Nephron (organoid): Measurements from ENCODE around the gene SYNDIG1.

ENCODE experiments used
- H3K27ac Mint-ChIP-seq, 3 experiments: 2 replicates each; pipeline ENCODE4 v1.8.0; 2020; ENCODE audit warnings: mixed read lengths in 3 of 3, mild to moderate bottlenecking in 2 of 3, moderate library complexity in 1 of 3
- H3K27me3 Mint-ChIP-seq: 2 replicates; pipeline ENCODE4 v1.8.0; 2021; ENCODE audit warnings: low read depth, mild to moderate bottlenecking, moderate library complexity, mixed read lengths
- H3K36me3 Mint-ChIP-seq: 2 replicates; pipeline ENCODE4 v1.8.0; 2020; ENCODE audit warnings: low read depth, mixed read lengths
- H3K4me1 Mint-ChIP-seq: 2 replicates; pipeline ENCODE4 v1.8.0; 2020; ENCODE audit warnings: mixed read lengths
- H3K4me3 Mint-ChIP-seq, 3 experiments: 2 replicates each; pipeline ENCODE4 v1.8.0; 2020; ENCODE audit warnings: mild to moderate bottlenecking in 3 of 3, mixed read lengths in 3 of 3, moderate library complexity in 2 of 3
- H3K9me3 Mint-ChIP-seq: 2 replicates; pipeline ENCODE4 v1.8.0; 2020; ENCODE audit warnings: mixed read lengths
- TF ChIP-seq, protein P1 (sequence below), 3 experiments: fragments of 200-600 bp; sonication (generic); IDR thresholded peaks; one replicate each; pipeline ENCODE4 v1.5.0; 2021; ENCODE audit warnings: antibody characterized with exemption in 3 of 3; ENCODE audit not compliant: unreplicated experiment in 3 of 3

The SYNDIG1 gene

DNA sequence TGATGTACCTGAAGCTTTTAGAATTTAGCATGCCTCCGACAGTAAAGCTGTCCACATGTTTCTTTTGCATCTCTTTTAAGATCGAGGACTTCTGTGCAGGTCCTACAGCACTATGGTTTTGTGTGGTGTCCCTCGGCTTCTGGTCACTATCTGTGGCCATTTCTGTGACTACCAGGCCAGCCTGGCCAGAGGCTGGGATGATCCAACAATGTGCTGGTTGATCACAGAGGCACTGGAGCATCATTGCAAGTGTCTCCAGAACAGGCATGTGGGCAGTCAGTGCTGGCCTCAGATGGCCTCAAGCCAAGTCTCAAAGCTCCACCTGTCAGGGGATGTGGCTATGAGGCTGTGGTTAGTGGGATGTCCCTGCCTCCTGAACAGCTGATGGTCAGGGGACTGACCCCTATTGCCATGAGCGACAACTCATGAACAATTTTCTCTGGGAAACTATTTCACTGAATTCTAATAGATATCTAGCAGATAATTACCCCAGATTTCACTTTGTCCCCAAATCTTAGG, 136.6 kb downstream of the SYNDIG1 start:
- TF ChIP-seq, protein P1, sequence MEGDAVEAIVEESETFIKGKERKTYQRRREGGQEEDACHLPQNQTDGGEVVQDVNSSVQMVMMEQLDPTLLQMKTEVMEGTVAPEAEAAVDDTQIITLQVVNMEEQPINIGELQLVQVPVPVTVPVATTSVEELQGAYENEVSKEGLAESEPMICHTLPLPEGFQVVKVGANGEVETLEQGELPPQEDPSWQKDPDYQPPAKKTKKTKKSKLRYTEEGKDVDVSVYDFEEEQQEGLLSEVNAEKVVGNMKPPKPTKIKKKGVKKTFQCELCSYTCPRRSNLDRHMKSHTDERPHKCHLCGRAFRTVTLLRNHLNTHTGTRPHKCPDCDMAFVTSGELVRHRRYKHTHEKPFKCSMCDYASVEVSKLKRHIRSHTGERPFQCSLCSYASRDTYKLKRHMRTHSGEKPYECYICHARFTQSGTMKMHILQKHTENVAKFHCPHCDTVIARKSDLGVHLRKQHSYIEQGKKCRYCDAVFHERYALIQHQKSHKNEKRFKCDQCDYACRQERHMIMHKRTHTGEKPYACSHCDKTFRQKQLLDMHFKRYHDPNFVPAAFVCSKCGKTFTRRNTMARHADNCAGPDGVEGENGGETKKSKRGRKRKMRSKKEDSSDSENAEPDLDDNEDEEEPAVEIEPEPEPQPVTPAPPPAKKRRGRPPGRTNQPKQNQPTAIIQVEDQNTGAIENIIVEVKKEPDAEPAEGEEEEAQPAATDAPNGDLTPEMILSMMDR (IDR thresholded peaks at IDR 0.05; ENCODE audit: unreplicated experiment in 3 of 3) = no peak
- Mint-ChIP-seq H3K4me1 (no peaks in the 10 kb centered on the region), H3K36me3 (peaks cover 4% of the 10 kb centered on the region)

DNA sequence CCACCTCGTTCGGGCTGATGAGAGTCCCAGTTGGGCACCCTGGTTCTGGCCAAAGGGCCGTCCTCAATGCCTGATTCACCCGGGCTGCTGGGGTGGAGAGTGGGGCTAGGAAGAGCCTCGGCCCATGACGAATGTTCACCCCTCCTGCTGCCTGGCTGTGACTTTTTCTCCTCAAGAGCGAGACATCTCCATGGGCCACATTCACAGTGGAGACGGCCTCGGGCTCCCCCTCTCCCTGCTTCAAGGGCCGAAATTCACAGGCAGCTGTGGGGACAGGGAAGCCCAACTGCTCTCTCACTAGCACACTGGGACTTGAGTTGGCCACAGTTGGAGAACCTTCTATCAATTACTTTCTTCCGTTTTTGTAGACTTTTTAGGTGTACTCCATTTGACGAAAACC, 138.0 kb downstream of the SYNDIG1 start:
- TF ChIP-seq, protein P1 (IDR thresholded peaks at IDR 0.05; ENCODE audit: unreplicated experiment in 3 of 3) = no peak
- H3K27me3 Mint-ChIP-seq = peaks cover 12% of the 10 kb centered on the region
- H3K9me3 Mint-ChIP-seq = peaks cover under 1% of the 10 kb centered on the region
- H3K4me1 Mint-ChIP-seq = no peaks in the 10 kb centered on the region
- H3K4me3 Mint-ChIP-seq = no peak overlapping the region
- no peak overlapping the region for H3K27ac Mint-ChIP-seq
- H3K36me3 Mint-ChIP-seq = no peaks in the 10 kb centered on the region

More for the DNA sequence above, 136.6 kb downstream of the SYNDIG1 start:
- peaks cover 8% of the 10 kb centered on the region for H3K27me3 Mint-ChIP-seq
- no peak overlapping the region for H3K27ac Mint-ChIP-seq
- no peak overlapping the region for H3K4me3 Mint-ChIP-seq
- peaks cover 13% of the 10 kb centered on the region for H3K9me3 Mint-ChIP-seq

DNA sequence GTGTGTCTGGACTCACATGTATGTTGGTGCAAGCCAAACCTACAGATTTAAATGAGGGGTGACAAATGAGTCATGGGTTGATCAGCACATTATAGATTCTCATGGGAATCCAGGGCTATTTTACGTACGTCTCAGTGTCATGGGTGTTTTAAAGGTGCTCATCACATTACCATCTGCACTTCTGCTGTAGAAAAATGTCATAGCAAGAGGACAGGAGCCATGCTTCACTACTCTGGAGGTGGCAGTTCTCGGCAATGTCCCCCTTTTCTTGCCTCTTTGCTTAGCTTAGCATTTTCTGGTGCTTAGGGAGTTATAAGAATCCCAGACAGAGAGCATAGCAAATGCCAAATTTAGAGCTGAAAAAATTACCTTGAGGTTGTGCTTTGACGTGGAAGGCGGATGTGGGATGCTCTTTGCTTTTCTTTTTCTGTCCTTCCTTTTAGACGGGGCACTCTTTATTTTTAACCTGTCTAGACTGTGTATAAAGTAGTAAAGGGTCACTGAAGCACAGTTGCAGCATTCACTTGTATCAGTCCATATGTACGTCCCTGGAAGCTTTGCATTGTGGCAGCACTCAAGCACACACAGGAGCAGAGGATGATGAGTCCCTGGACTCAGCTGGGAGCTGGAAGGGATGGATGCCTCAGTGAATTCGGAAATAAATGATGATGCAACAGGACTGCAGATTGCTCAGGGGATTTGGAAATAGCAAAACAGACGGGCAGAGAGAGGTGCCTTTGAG, 139.7 kb downstream of the SYNDIG1 start:
- TF ChIP-seq, protein P1 (IDR thresholded peaks at IDR 0.05; ENCODE audit: unreplicated experiment in 3 of 3) = no peak
- no peaks in the 10 kb centered on the region for H3K9me3 Mint-ChIP-seq
- H3K4me3 Mint-ChIP-seq = no peak overlapping the region
- H3K27me3 Mint-ChIP-seq = peaks cover 12% of the 10 kb centered on the region
- no peak overlapping the region for H3K27ac Mint-ChIP-seq
- no peaks in the 10 kb centered on the region for H3K36me3 Mint-ChIP-seq
- H3K4me1 Mint-ChIP-seq = no peaks in the 10 kb centered on the region

DNA sequence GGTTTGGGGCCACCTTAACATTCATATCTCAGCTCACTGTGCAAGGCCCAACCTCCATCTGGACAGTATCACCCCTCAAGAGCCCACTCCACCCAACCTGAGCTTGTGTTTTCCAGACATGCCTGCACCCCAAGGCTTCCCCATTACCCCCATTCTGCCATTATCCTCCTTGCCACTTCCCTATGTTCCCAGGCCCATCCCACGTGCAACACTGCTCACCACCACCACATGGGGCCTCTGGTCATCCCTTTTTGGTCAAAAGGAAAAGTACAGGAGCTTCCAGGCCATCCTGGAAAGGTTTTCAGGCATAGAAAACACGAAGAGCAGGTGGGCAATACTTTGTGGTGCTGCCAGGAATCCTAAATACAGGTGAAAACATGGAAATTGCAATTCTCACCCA, 140.3 kb downstream of the SYNDIG1 start:
- Mint-ChIP-seq H3K9me3 (no peaks in the 10 kb centered on the region), H3K36me3 (no peaks in the 10 kb centered on the region), H3K4me1 (no peaks in the 10 kb centered on the region), H3K27ac (no peak overlapping the region), H3K27me3 (peaks cover 8% of the 10 kb centered on the region), H3K4me3 (no peak overlapping the region)
- TF ChIP-seq, protein P1 (IDR thresholded peaks at IDR 0.05; ENCODE audit: unreplicated experiment in 3 of 3) = no peak

DNA sequence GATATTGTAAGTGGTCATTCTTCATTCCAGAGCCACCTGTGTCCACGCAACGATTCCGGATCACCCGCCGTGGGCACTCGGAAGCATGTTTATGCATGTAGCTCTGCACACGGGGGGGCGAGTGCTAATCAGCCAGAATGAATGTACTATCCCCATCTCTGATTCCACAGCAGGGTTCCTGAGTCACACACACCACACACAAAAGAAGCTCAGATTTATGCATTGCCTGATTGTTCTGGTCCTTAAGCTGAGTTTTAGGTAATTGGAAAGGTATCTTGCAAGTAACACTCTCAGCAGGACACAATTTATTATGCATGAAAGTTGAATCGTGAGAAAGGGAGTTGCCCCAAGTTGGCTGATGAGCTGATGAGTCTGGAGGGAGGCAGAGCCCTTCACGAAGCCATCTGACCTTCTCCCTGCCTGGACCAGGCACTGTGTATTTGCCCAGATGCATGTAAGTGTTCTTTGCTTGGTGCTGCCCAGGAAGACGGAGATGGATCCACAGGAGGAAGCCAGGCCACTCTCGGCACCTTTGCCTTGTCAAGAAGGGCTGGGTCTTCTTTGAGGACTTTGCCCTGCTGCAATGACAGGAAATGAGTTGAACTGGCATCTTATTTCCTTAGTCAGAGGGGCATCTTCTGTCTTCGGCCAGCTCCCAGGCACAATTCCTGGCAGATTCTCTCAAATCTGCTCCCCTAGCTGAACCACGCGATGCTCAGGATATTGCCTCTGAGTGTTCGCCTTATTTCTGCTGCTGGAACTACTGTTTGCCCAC, 141.1 kb downstream of the SYNDIG1 start:
- H3K4me1 Mint-ChIP-seq = no peaks in the 10 kb centered on the region
- no peak overlapping the region for H3K27ac Mint-ChIP-seq
- TF ChIP-seq, protein P1 (IDR thresholded peaks at IDR 0.05; ENCODE audit: unreplicated experiment in 3 of 3) = no peak
- H3K27me3 Mint-ChIP-seq = peaks cover 8% of the 10 kb centered on the region
- H3K4me3 Mint-ChIP-seq = no peak overlapping the region
- H3K36me3 Mint-ChIP-seq = no peaks in the 10 kb centered on the region
- no peaks in the 10 kb centered on the region for H3K9me3 Mint-ChIP-seq
